ENCODE data around the gene GOLGB1.
"Not testable (repeated sequence)": the region's sequence is repeated elsewhere in the genome, so short reads cannot be mapped to it uniquely, and the experiment has no call there.

Gene GOLGB1

GRCh38 chr3:121758727-121759450 lies 9.3 kb upstream of the GOLGB1 start:
- Histone ChIP-seq H3K36me3 (ENCODE audit: control insufficient read depth, insufficient read depth, low read length) (no peaks in the 10 kb centered on the region), H3K4me3 (ENCODE audit: low read depth, low read length) (no peak overlapping the region), H3K27me3 (ENCODE audit: control insufficient read depth, insufficient read depth, low read length) (no peaks in the 10 kb centered on the region; the same call in 1 of the 2 replicates), H3K9ac (ENCODE audit: low read depth, low read length) (no peak overlapping the region), H3K27ac (ENCODE audit: low read depth, low read length) (no peak overlapping the region), H3K9me3 (ENCODE audit: control insufficient read depth, insufficient read depth, low read length) (no peaks in the 10 kb centered on the region), H3K4me1 (ENCODE audit: control insufficient read depth, insufficient read depth, low read length) (no peaks in the 10 kb centered on the region)

GRCh38 chr3:121757812-121758545 lies 8.4 kb upstream of the GOLGB1 start:
- Histone ChIP-seq H3K9me3 (ENCODE audit: control insufficient read depth, insufficient read depth, low read length) (no peaks in the 10 kb centered on the region), H3K27ac (ENCODE audit: low read depth, low read length) (no peak overlapping the region), H3K27me3 (ENCODE audit: control insufficient read depth, insufficient read depth, low read length) (no peaks in the 10 kb centered on the region; the same call in 1 of the 2 replicates), H3K4me1 (ENCODE audit: control insufficient read depth, insufficient read depth, low read length) (no peaks in the 10 kb centered on the region), H3K9ac (ENCODE audit: low read depth, low read length) (no peak overlapping the region), H3K4me3 (ENCODE audit: low read depth, low read length) (no peak overlapping the region), H3K36me3 (ENCODE audit: control insufficient read depth, insufficient read depth, low read length) (no peaks in the 10 kb centered on the region)

GRCh38 chr3:121757087-121757811 lies 7.7 kb upstream of the GOLGB1 start:
- no peaks in the 10 kb centered on the region for H3K9me3 ChIP-seq (ENCODE audit: control insufficient read depth, insufficient read depth, low read length)
- no peaks in the 10 kb centered on the region for H3K4me1 ChIP-seq (ENCODE audit: control insufficient read depth, insufficient read depth, low read length)
- no peaks in the 10 kb centered on the region for H3K36me3 ChIP-seq (ENCODE audit: control insufficient read depth, insufficient read depth, low read length)
- H3K27ac ChIP-seq (ENCODE audit: low read depth, low read length), result no peak overlapping the region
- H3K27me3 ChIP-seq (ENCODE audit: control insufficient read depth, insufficient read depth, low read length), result peaks cover under 1% of the 10 kb centered on the region; the same call in 1 of the 2 replicates
- H3K9ac ChIP-seq (ENCODE audit: low read depth, low read length), result no peak overlapping the region
- H3K4me3 ChIP-seq (ENCODE audit: low read depth, low read length), result no peak overlapping the region

- Histone ChIP-seq H3K36me3 (ENCODE audit: control insufficient read depth, insufficient read depth, low read length) (no peaks in the 10 kb centered on the region), H3K27ac (ENCODE audit: low read depth, low read length) (no peak overlapping the region), H3K4me1 (ENCODE audit: control insufficient read depth, insufficient read depth, low read length) (peaks cover 12% of the 10 kb centered on the region), H3K9ac (ENCODE audit: low read depth, low read length) (no peak overlapping the region), H3K4me3 (ENCODE audit: low read depth, low read length) (no peak overlapping the region), H3K27me3 (ENCODE audit: control insufficient read depth, insufficient read depth, low read length) (peaks cover 3% of the 10 kb centered on the region; the same call in 1 of the 2 replicates), H3K9me3 (ENCODE audit: control insufficient read depth, insufficient read depth, low read length) (no peaks in the 10 kb centered on the region)
Measured at GRCh38 chr3:121752772-121753171, 3.2 kb upstream of the GOLGB1 start.

- Histone ChIP-seq H3K36me3 (ENCODE audit: control insufficient read depth, insufficient read depth, low read length) (no peaks in the 10 kb centered on the region), H3K9me3 (ENCODE audit: control insufficient read depth, insufficient read depth, low read length) (no peaks in the 10 kb centered on the region), H3K9ac (ENCODE audit: low read depth, low read length) (no peak overlapping the region), H3K4me3 (ENCODE audit: low read depth, low read length) (no peak overlapping the region), H3K27ac (ENCODE audit: low read depth, low read length) (no peak overlapping the region), H3K27me3 (ENCODE audit: control insufficient read depth, insufficient read depth, low read length) (peaks cover 3% of the 10 kb centered on the region; the same call in 1 of the 2 replicates), H3K4me1 (ENCODE audit: control insufficient read depth, insufficient read depth, low read length) (peaks cover 15% of the 10 kb centered on the region)
Measured at GRCh38 chr3:121752261-121752660, 2.7 kb upstream of the GOLGB1 start.

GRCh38 chr3:121750087-121750415 lies 510 bp upstream of the GOLGB1 start:
- Histone ChIP-seq H3K27ac (ENCODE audit: low read depth, low read length) (peak overlapping the region; percentile 77), H3K4me1 (ENCODE audit: control insufficient read depth, insufficient read depth, low read length) (peaks cover 15% of the 10 kb centered on the region), H3K9me3 (ENCODE audit: control insufficient read depth, insufficient read depth, low read length) (no peaks in the 10 kb centered on the region), H3K36me3 (ENCODE audit: control insufficient read depth, insufficient read depth, low read length) (no peaks in the 10 kb centered on the region), H3K9ac (ENCODE audit: low read depth, low read length) (peak overlapping the region; percentile 53; the same call in 1 of the 2 replicates), H3K4me3 (ENCODE audit: low read depth, low read length) (peak overlapping the region; percentile 93), H3K27me3 (ENCODE audit: control insufficient read depth, insufficient read depth, low read length) (peaks cover 3% of the 10 kb centered on the region; the same call in 1 of the 2 replicates)

- peak overlapping the region; percentile 93 for H3K4me3 ChIP-seq (ENCODE audit: low read depth, low read length)
- no peaks in the 10 kb centered on the region for H3K9me3 ChIP-seq (ENCODE audit: control insufficient read depth, insufficient read depth, low read length)
- peaks cover 3% of the 10 kb centered on the region; the same call in 1 of the 2 replicates for H3K27me3 ChIP-seq (ENCODE audit: control insufficient read depth, insufficient read depth, low read length)
- no peaks in the 10 kb centered on the region for H3K36me3 ChIP-seq (ENCODE audit: control insufficient read depth, insufficient read depth, low read length)
- H3K9ac ChIP-seq (ENCODE audit: low read depth, low read length), result peak overlapping the region; percentile 91
- peak overlapping the region; percentile 96 for H3K27ac ChIP-seq (ENCODE audit: low read depth, low read length)
- peaks cover 15% of the 10 kb centered on the region for H3K4me1 ChIP-seq (ENCODE audit: control insufficient read depth, insufficient read depth, low read length)
Measured at GRCh38 chr3:121748680-121749275, 763 bp downstream of the GOLGB1 start.

GRCh38 chr3:121747976-121748375 lies 1.6 kb downstream of the GOLGB1 start:
- Histone ChIP-seq H3K4me3 (ENCODE audit: low read depth, low read length) (peak overlapping the region; percentile 93), H3K27me3 (ENCODE audit: control insufficient read depth, insufficient read depth, low read length) (peaks cover 3% of the 10 kb centered on the region; the same call in 1 of the 2 replicates), H3K9ac (ENCODE audit: low read depth, low read length) (no peak overlapping the region), H3K4me1 (ENCODE audit: control insufficient read depth, insufficient read depth, low read length) (peaks cover 15% of the 10 kb centered on the region), H3K9me3 (ENCODE audit: control insufficient read depth, insufficient read depth, low read length) (no peaks in the 10 kb centered on the region), H3K36me3 (ENCODE audit: control insufficient read depth, insufficient read depth, low read length) (no peaks in the 10 kb centered on the region), H3K27ac (ENCODE audit: low read depth, low read length) (no peak overlapping the region)

- H3K36me3 ChIP-seq (ENCODE audit: control insufficient read depth, insufficient read depth, low read length); H3K27ac ChIP-seq (ENCODE audit: low read depth, low read length); H3K27me3 ChIP-seq (ENCODE audit: control insufficient read depth, insufficient read depth, low read length); H3K9me3 ChIP-seq (ENCODE audit: control insufficient read depth, insufficient read depth, low read length); H3K9ac ChIP-seq (ENCODE audit: low read depth, low read length); H3K4me3 ChIP-seq (ENCODE audit: low read depth, low read length); H3K4me1 ChIP-seq (ENCODE audit: control insufficient read depth, insufficient read depth, low read length): not testable (repeated sequence)
Measured at GRCh38 chr3:121743106-121743505, 6.4 kb downstream of the GOLGB1 start.

GRCh38 chr3:121740896-121741295 lies 8.6 kb downstream of the GOLGB1 start:
- H3K4me1 ChIP-seq (ENCODE audit: control insufficient read depth, insufficient read depth, low read length), result no peaks in the 10 kb centered on the region
- H3K9me3 ChIP-seq (ENCODE audit: control insufficient read depth, insufficient read depth, low read length), result no peaks in the 10 kb centered on the region
- no peaks in the 10 kb centered on the region for H3K27me3 ChIP-seq (ENCODE audit: control insufficient read depth, insufficient read depth, low read length)
- no peak overlapping the region for H3K9ac ChIP-seq (ENCODE audit: low read depth, low read length)
- no peak overlapping the region for H3K4me3 ChIP-seq (ENCODE audit: low read depth, low read length)
- no peak overlapping the region for H3K27ac ChIP-seq (ENCODE audit: low read depth, low read length)
- H3K36me3 ChIP-seq (ENCODE audit: control insufficient read depth, insufficient read depth, low read length), result no peaks in the 10 kb centered on the region

All from HUES48 (cell line).